NCI-H146 treated with DMSO at 0.1 percent for 48 hours (cell line): Measurements from ENCODE around the gene APOBEC3C.
"Not testable (repeated sequence)": the region's sequence is repeated elsewhere in the genome, so short reads cannot be mapped to it uniquely, and the experiment has no call there.

ENCODE experiments used
- DNase-seq: peaks from one replicate; lab custom pipeline; 2025; ENCODE audit not compliant: unreplicated experiment; lab: John Stamatoyannopoulos, UW

Gene APOBEC3C

GRCh38 chr22:39020021-39020651, 6.1 kb downstream of the APOBEC3C start:
- DNase-seq = not testable (repeated sequence)

GRCh38 chr22:39021552-39022250, 7.6 kb downstream of the APOBEC3C start:
- no peak for DNase-seq

GRCh38 chr22:39024519-39025308, 10.7 kb downstream of the APOBEC3C start:
- no peak for DNase-seq

GRCh38 chr22:39026509-39027150, 12.6 kb downstream of the APOBEC3C start:
- no peak for DNase-seq

- no peak for DNase-seq
Measured at GRCh38 chr22:39027717-39028116, 13.7 kb downstream of the APOBEC3C start.

- no peak for DNase-seq
Measured at GRCh38 chr22:39028281-39028680, 14.2 kb downstream of the APOBEC3C start.

- DNase-seq = no peak
Measured at GRCh38 chr22:39029227-39029626, 15.2 kb downstream of the APOBEC3C start.

- DNase-seq = no peak
Measured at GRCh38 chr22:39030705-39031104, 16.6 kb downstream of the APOBEC3C start.

GRCh38 chr22:39031434-39032295, 17.6 kb downstream of the APOBEC3C start:
- not testable (repeated sequence) for DNase-seq

- not testable (repeated sequence) for DNase-seq
Measured at GRCh38 chr22:39037071-39037470, 23.0 kb downstream of the APOBEC3C start.

- DNase-seq = no peak
Measured at GRCh38 chr22:39039306-39040126, 25.5 kb downstream of the APOBEC3C start.

GRCh38 chr22:39040155-39040537, 26.1 kb downstream of the APOBEC3C start:
- DNase-seq = not testable (repeated sequence)

- DNase-seq = peak; percentile 11
Measured at GRCh38 chr22:39040538-39041296, 26.7 kb downstream of the APOBEC3C start, which contains the start of gene APOBEC3F. TSS of gene APOBEC3F (plus strand) at chr22:39040864. CDS start at chr22:39040961, 97 bp downstream.

GRCh38 chr22:39041908-39042307, 27.9 kb downstream of the APOBEC3C start:
- no peak for DNase-seq

- not testable (repeated sequence) for DNase-seq
Measured at GRCh38 chr22:39043063-39043462, 29.0 kb downstream of the APOBEC3C start.

GRCh38 chr22:39045136-39045535, 31.1 kb downstream of the APOBEC3C start:
- DNase-seq = not testable (repeated sequence)

GRCh38 chr22:39049486-39049885, 35.4 kb downstream of the APOBEC3C start:
- not testable (repeated sequence) for DNase-seq

GRCh38 chr22:39051844-39052495, 37.9 kb downstream of the APOBEC3C start:
- DNase-seq = not testable (repeated sequence)
